ENCODE measurements around the gene KCNIP4.

DNA sequence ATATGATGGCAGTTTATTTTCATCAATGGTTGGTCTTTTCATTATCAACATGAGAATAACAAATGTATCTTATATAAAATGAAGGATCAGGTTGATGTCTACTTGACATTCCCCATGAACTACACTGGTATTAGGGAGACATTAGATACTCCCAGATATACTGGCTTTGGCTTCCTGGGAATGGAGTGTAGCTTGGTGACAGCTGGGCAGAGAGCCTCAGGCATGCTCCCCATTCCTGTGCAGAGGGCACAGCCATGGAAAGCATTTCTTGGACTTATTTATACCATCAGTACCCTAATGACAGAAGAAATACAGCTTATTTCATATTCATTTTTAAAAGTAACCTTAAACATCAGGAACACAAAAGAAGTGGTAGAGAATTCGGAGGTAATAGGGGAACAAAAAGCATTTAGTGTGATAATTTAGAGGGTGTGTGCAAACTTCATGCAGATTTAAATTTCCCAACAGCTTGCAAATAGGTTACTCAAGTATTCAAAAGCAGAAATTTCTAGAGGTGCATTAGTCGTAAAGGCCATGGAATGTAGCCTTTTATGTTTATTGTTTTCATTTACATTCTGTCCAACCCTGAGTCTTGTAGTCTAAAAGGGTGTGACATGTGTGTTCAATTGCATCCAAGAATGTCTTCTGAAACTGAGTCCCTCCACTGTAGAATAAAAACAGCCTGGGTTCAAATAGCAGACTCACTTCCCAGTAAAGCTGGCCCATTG lies 573.8 kb downstream of the KCNIP4 start:
- TF ChIP-seq EZH2 (IDR thresholded peaks at IDR 0.05; ENCODE audit: insufficient read depth, poor library complexity, severe bottlenecking) = no peak
- no peak for TF ChIP-seq EZH2phosphoT487 (IDR thresholded peaks at IDR 0.05; ENCODE audit: insufficient read depth, low read depth)

Measured in GM23248 (cell line).